NCI-H510A (cell line): ENCODE data around the gene C1QC.

Source experiments
- DNase-seq: peaks from one replicate; lab custom pipeline; 2025; lab: John Stamatoyannopoulos, UW

The C1QC gene

GRCh38 chr1:22643381-22643780 lies at the start of gene C1QC:
TSS of gene C1QC (plus strand) at chr1:22643633. CDS start at chr1:22644024, 391 bp downstream.
- DNase-seq, result no peak

- DNase-seq, result no peak
Measured at GRCh38 chr1:22594396-22594795, 49.0 kb upstream of the C1QC start.

- DNase-seq, result no peak
Measured at GRCh38 chr1:22595108-22595507, 48.3 kb upstream of the C1QC start.

GRCh38 chr1:22597301-22597965 lies 46.0 kb upstream of the C1QC start:
- no peak for DNase-seq

- DNase-seq, result no peak
Measured at GRCh38 chr1:22597996-22598395, 45.4 kb upstream of the C1QC start.

- no peak for DNase-seq
Measured at GRCh38 chr1:22598736-22599135, 44.7 kb upstream of the C1QC start.

GRCh38 chr1:22600071-22600816 lies 43.2 kb upstream of the C1QC start:
- DNase-seq, result no peak

- DNase-seq, result no peak
Measured at GRCh38 chr1:22600817-22601605, 42.4 kb upstream of the C1QC start.

GRCh38 chr1:22601610-22602009 lies 41.8 kb upstream of the C1QC start:
- no peak for DNase-seq

GRCh38 chr1:22602060-22602740 lies 41.2 kb upstream of the C1QC start:
- DNase-seq, result no peak

- DNase-seq, result no peak
Measured at GRCh38 chr1:22606161-22606560, 37.3 kb upstream of the C1QC start.

GRCh38 chr1:22607154-22607553 lies 36.3 kb upstream of the C1QC start:
- DNase-seq, result no peak

- DNase-seq, result no peak
Measured at GRCh38 chr1:22608361-22608760, 35.1 kb upstream of the C1QC start.

- no peak for DNase-seq
Measured at GRCh38 chr1:22609291-22609690, 34.1 kb upstream of the C1QC start.

- DNase-seq, result no peak
Measured at GRCh38 chr1:22611530-22611947, 31.9 kb upstream of the C1QC start.

- no peak for DNase-seq
Measured at GRCh38 chr1:22612671-22613571, 30.5 kb upstream of the C1QC start.

- DNase-seq, result no peak
Measured at GRCh38 chr1:22613572-22613918, 29.9 kb upstream of the C1QC start.

GRCh38 chr1:22613951-22614350 lies 29.5 kb upstream of the C1QC start:
- DNase-seq, result no peak

- no peak for DNase-seq
Measured at GRCh38 chr1:22615886-22616285, 27.5 kb upstream of the C1QC start.

- no peak for DNase-seq
Measured at GRCh38 chr1:22616571-22616970, 26.9 kb upstream of the C1QC start.

- DNase-seq, result peak; percentile 64
Measured at GRCh38 chr1:22618056-22618455, 25.4 kb upstream of the C1QC start.
